Breast epithelium (tissue), 4 donors: Measurements from ENCODE around the gene APBB3. TPM values are rescaled to one million over a fixed set of nuclear protein-coding genes. Genes with fewer than 3 reads are reported as not detected.

Experiments used
- DNase-seq, 2 donors: peaks; one replicate each; pipeline ENCODE4 v3.0.0-alpha.2; 2019; ENCODE audit warnings: low spot score in 2 of 2
- H3K27ac ChIP-seq, 2 donors: fragments of 200-600 bp; sonication (generic) in 1 of 2; one replicate each; pipeline ENCODE4 v1.5.1; 2016 to 2019; ENCODE audit warnings: mild to moderate bottlenecking in 1 of 2
- H3K27me3 ChIP-seq, 2 donors: fragments of 200-600 bp; sonication (generic) in 1 of 2; one replicate each; pipeline versions ENCODE4 v1.5.1 to v1.6.0; 2017 to 2019; ENCODE audit warnings: control low read depth in 1 of 2, mild to moderate bottlenecking in 1 of 2
- H3K36me3 ChIP-seq: fragments of 200-600 bp; one replicate; pipeline ENCODE4 v1.5.1; 2019
- H3K4me1 ChIP-seq, 2 donors: fragments of 200-600 bp; sonication (generic); one replicate each; pipeline ENCODE4 v1.5.1; 2016 to 2019; ENCODE audit warnings: control low read depth in 1 of 2
- H3K4me3 ChIP-seq, 3 donors: fragments of 200-600 bp; sonication (generic); 1 replicate in 2 of 3; 2 replicates in 1 of 3; pipeline ENCODE4 v1.5.1; 2016 to 2019; ENCODE audit warnings: mild to moderate bottlenecking in 3 of 3, moderate library complexity in 2 of 3
- H3K9me3 ChIP-seq, 2 donors: fragments of 200-600 bp; sonication (generic) in 1 of 2; one replicate each; pipeline ENCODE4 v1.5.1; 2016 to 2019; ENCODE audit warnings: control low read depth in 1 of 2
- POLR2A ChIP-seq: fragments of 450-650 bp; IDR thresholded peaks from one replicate; pipeline ENCODE4 v1.6.1; 2016; ENCODE audit warnings: antibody characterized with exemption, mild to moderate bottlenecking, moderate library complexity
- POLR2AphosphoS5 ChIP-seq, 3 donors: sonication (generic); formaldehyde crosslinking; IDR thresholded peaks; one replicate each; pipeline ENCODE4 v1.6.1; 2017; ENCODE audit warnings: antibody characterized with exemption in 3 of 3
- intact Hi-C: fragments of 100-400 bp; cut with DNase I; formaldehyde crosslinking; loops from one replicate; pipeline ENCODE4 v1.15.1; 2023; ENCODE audit warnings: low total_unique reads
- total RNA-seq, 3 donors: library from RNA; depleted of rRNA; stranded (reverse); fragments of >200 nt; gene quantifications; one replicate each; pipeline ENCODE4 v1.1.0, GENCODE V29; 2016
- TF ChIP-seq, protein P1 (sequence below), 3 donors: fragments of 450-650 bp; IDR thresholded peaks; one replicate each; pipeline ENCODE4 v1.5.1; 2016 to 2017; ENCODE audit warnings: antibody characterized with exemption in 3 of 3, mild to moderate bottlenecking in 3 of 3, moderate library complexity in 3 of 3

APBB3 gene
- total RNA-seq, 3 donors from 2014 or later: 22.2 to 39.8 (median 35.7) TPM

DNA sequence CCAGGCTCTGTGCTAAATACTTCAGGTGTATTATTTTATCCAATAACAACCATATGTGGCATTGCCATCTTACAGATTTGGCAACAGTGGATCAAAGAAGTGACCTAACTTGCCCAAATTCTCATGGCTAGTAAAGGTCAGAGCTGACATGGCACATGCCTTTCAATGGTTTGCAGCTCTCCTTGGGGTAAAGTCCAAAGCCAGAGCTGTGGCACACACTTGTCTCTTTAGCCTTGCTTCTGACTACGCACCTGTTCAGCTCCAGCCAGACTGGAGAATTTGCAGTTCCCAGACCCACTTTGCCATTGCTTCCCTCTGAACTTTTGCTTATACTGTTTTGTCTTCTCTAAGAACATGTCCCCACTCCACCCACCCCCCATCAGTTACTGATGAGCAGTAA lies 6.1 kb upstream of the APBB3 start:
- no peaks in the 10 kb centered on the region for H3K27me3 ChIP-seq
- TF ChIP-seq POLR2AphosphoS5 (IDR thresholded peaks at IDR 0.05) (no peak), POLR2A (no peak)
- TF ChIP-seq, protein P1, sequence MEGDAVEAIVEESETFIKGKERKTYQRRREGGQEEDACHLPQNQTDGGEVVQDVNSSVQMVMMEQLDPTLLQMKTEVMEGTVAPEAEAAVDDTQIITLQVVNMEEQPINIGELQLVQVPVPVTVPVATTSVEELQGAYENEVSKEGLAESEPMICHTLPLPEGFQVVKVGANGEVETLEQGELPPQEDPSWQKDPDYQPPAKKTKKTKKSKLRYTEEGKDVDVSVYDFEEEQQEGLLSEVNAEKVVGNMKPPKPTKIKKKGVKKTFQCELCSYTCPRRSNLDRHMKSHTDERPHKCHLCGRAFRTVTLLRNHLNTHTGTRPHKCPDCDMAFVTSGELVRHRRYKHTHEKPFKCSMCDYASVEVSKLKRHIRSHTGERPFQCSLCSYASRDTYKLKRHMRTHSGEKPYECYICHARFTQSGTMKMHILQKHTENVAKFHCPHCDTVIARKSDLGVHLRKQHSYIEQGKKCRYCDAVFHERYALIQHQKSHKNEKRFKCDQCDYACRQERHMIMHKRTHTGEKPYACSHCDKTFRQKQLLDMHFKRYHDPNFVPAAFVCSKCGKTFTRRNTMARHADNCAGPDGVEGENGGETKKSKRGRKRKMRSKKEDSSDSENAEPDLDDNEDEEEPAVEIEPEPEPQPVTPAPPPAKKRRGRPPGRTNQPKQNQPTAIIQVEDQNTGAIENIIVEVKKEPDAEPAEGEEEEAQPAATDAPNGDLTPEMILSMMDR (IDR thresholded peaks at IDR 0.05): no peak
- H3K27ac ChIP-seq: peak overlapping the region; percentile 78 to 80
- intact Hi-C loops: no loop called here
- no peaks in the 10 kb centered on the region for H3K36me3 ChIP-seq
- no peak overlapping the region for H3K4me3 ChIP-seq
- no peaks in the 10 kb centered on the region for H3K9me3 ChIP-seq
- peaks cover 8 to 10% of the 10 kb centered on the region in 2 donors for H3K4me1 ChIP-seq
- DNase-seq: no peak

DNA sequence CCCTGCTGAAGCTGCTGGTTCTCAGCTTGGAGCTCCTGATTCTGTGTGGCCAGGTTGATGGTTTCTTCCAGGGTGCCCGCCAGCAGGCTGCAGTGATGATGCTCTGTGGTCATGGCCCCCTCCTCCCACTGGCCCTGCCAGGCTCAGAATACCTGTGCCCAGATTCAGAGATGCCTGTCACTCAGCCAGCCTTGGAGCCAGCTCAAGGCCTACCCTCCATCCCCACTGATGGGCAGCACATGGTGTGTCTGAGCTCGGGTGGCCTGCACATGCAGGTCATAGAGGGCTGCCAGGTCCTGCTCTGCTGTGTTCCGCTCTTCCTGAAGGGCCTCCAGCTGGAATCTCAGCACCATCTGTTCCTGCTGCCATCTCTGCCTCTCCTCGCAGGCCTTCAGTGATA lies 5.7 kb upstream of the APBB3 start:
- peaks cover 12 to 13% of the 10 kb centered on the region in 2 donors for H3K4me1 ChIP-seq
- H3K36me3 ChIP-seq: no peaks in the 10 kb centered on the region
- intact Hi-C loops: no loop called here
- no peak for DNase-seq
- TF ChIP-seq, protein P1 (IDR thresholded peaks at IDR 0.05): no peak
- TF ChIP-seq POLR2AphosphoS5 (IDR thresholded peaks at IDR 0.05) (no peak), POLR2A (no peak)
- H3K27ac ChIP-seq: peak overlapping the region; percentile 78 to 80
- no peak overlapping the region for H3K4me3 ChIP-seq
- no peaks in the 10 kb centered on the region for H3K27me3 ChIP-seq
- H3K9me3 ChIP-seq: no peaks in the 10 kb centered on the region

DNA sequence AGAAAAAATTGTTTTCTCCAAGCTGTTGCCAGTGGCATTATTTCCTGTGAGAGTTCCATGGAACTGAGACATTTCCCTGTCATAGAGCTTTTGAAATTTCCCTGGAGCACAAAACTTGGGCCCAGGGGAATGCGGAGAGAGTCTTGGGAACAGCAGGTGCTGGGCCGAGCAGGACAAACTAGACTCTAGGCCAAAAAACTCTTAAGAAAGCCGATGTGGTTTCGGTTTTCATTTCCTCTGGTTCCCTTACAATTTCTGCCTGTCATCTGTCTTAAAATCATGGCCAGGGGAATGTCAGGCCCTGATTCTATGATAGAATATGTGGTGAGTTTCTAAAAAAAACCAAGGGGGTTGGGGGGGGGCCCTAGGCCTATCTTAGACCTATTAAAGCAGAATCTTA lies 4.8 kb upstream of the APBB3 start:
- peak overlapping the region; percentile 78 to 85 for H3K27ac ChIP-seq
- no peaks in the 10 kb centered on the region for H3K27me3 ChIP-seq
- no peak overlapping the region for H3K4me3 ChIP-seq
- TF ChIP-seq POLR2A (no peak), POLR2AphosphoS5 (IDR thresholded peaks at IDR 0.05) (no peak)
- TF ChIP-seq, protein P1 (IDR thresholded peaks at IDR 0.05): no peak
- H3K4me1 ChIP-seq: peaks cover 12 to 13% of the 10 kb centered on the region in 2 donors
- intact Hi-C loops: no loop called here
- no peaks in the 10 kb centered on the region for H3K9me3 ChIP-seq
- H3K36me3 ChIP-seq: no peaks in the 10 kb centered on the region
- DNase-seq: no peak

DNA sequence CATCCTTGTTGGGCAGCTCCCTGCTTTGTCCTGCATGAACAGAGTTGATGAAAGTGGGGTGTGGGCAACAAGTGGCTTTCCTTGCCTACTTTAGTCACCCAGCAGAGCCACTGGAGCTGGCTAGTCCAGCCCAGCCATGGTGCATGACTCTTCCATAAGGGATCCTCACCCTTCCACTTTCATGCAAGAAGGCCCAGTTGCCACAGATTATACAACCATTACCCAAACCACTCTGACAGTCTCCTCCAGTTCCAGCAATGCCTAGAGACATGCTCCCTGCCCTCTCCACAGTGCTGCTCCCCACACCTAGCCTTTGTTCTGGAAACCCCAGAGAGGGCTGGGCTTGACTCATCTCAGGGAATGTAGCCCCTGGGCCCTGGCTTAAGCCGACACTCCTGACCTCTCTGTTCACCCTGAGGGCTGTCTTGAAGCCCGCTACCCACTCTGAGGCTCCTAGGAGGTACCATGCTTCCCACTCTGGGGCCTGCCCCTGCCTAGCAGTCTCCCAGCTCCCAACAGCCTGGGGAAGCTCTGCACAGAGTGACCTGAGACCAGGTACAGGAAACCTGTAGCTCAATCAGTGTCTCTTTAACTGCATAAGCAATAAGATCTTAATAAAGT lies 4.2 kb upstream of the APBB3 start:
- H3K27me3 ChIP-seq: no peaks in the 10 kb centered on the region
- no peak for DNase-seq
- no peaks in the 10 kb centered on the region for H3K36me3 ChIP-seq
- H3K4me1 ChIP-seq: peaks cover 12 to 13% of the 10 kb centered on the region in 2 donors
- TF ChIP-seq POLR2A: no peak
- TF ChIP-seq POLR2AphosphoS5 (IDR thresholded peaks at IDR 0.05): no peak
- TF ChIP-seq, protein P1 (IDR thresholded peaks at IDR 0.05): no peak
- H3K9me3 ChIP-seq: no peaks in the 10 kb centered on the region
- no peak overlapping the region for H3K4me3 ChIP-seq
- H3K27ac ChIP-seq: peak overlapping the region; percentile 78 to 85
- intact Hi-C loops: no loop called here

DNA sequence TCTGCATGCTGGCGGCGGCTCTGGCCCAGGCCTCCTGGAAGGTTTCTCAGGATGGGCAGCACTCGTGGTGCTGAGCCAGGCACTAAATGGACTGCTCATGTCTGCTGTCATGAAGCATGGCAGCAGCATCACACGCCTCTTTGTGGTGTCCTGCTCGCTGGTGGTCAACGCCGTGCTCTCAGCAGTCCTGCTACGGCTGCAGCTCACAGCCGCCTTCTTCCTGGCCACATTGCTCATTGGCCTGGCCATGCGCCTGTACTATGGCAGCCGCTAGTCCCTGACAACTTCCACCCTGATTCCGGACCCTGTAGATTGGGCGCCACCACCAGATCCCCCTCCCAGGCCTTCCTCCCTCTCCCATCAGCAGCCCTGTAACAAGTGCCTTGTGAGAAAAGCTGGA lies 3.5 kb upstream of the APBB3 start:
- no peaks in the 10 kb centered on the region for H3K36me3 ChIP-seq
- no peaks in the 10 kb centered on the region for H3K27me3 ChIP-seq
- TF ChIP-seq POLR2A (no peak), POLR2AphosphoS5 (IDR thresholded peaks at IDR 0.05) (no peak)
- TF ChIP-seq, protein P1 (IDR thresholded peaks at IDR 0.05): no peak
- H3K27ac ChIP-seq: peak overlapping the region; percentile 78 to 85
- H3K4me3 ChIP-seq: no peak overlapping the region
- peaks cover 13 to 18% of the 10 kb centered on the region in 2 donors for H3K4me1 ChIP-seq
- DNase-seq: no peak
- no peaks in the 10 kb centered on the region for H3K9me3 ChIP-seq
- intact Hi-C loops: no loop called here
